CD4-positive, alpha-beta T cell treated with Interleukin-6 at 100 ng/mL for 8 hours (primary cell): ENCODE results near the gene ADARB2.

Experiments
- DNase-seq: peaks from one replicate; pipeline ENCODE4 v3.0.0-alpha.2; 2020; ENCODE audit warnings: mixed read lengths, low spot score

ADARB2 gene

DNA sequence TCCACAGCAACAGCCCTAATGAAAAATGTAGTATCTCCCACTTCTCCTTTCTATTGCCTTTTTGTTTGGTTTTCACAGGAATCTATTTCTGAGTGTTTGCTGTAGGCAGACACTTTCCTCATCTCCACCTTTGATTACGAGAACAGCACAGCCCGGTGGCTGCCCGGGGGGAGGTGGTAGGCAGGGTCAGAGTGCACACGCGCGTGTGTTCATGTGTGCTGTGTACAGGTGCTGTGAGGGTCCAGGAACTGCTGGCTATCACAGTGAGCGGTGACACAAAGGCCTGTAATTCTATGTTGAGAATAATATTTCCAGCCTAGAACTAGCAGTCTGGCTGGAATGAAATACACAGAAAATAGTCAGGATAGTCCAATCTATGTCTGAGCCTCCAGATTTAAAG, 212.8 kb downstream of the ADARB2 start:
- no peak for DNase-seq

DNA sequence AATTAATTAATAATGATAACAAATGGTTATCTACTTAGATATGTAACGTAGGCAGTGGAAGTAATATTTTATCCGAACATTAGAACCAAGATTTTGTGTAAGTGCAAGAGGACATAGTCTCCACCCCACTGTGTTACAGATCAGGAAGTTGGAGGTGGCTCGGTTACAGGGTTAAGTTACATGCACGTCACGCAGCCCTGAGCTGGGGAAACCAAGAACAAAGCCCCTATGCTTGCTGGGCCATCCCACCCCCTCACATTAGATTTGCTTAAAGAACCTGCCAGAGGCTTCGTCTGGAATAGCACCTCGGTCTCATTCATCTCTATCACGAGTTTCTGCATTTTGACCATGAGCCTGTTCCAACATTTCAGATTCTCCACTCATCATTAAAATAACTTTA, 214.1 kb downstream of the ADARB2 start:
- no peak for DNase-seq

DNA sequence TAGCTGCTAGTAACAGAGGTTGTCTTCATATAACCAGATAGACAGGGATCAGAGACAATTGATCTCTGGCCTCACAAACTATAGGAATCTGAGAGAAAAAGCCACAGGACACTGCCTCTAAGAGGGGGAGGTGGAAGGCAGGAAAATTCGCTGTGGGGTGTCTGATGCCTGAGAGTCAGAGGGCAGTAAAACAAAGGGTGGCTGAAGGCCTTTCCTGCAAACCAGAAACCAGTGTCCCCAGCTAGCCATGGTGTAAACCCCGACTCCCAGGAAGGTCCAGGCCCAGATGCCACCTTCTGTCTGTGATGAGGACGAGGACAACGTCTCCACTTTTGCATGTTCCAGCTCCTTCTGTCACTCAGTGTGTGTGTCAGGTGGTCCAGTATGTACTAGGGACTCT, 215.1 kb downstream of the ADARB2 start:
- no peak for DNase-seq

DNA sequence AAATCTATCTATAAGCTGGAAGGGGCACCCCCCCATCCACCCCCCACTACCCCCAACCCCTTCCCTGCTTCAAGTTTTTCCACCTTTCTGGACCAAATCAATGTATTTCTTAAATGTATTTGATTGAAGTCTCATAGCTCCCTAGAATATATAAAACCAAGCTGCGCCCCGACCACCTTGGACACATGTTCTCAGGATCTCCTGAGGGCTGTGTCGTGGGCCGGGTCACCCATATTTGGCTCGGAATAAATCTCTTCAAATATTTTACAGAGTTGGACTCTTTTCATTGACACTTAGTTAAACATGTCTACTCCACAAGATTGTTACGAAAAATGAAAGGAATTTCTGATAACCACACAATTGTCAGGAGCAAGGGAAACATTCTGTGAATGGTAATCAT, 215.6 kb downstream of the ADARB2 start:
- no peak for DNase-seq

DNA sequence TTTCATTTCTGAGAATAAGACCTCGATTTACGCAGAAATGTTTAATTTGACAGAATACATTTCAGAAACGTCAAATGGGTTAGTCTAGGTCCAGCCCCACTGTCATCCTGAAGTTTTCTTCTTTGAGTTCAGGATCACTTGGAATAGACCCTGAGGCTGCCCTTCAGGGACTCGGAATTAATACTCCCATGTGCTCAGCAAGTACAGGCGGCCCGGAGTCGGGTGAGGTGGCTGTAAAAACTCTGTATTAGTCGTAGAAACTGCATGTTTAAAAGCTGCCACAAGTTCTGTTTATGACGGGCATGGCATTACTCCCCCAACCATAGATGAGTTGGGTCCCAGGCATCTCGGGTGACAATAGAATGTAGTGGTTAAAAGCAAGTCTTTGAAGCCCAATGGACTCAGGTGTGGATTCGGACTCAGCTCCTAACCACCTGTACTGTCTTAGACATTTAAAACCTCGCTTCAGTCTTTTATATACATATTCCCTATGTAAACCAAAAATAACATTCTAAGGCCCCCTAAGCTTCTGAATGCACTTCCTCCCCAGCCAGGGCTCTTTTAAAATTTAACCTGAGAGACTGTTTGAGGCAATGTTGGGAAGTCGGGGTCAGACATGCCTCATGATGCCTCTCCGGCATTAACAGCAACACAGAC, 216.3 kb downstream of the ADARB2 start:
- DNase-seq, result no peak

DNA sequence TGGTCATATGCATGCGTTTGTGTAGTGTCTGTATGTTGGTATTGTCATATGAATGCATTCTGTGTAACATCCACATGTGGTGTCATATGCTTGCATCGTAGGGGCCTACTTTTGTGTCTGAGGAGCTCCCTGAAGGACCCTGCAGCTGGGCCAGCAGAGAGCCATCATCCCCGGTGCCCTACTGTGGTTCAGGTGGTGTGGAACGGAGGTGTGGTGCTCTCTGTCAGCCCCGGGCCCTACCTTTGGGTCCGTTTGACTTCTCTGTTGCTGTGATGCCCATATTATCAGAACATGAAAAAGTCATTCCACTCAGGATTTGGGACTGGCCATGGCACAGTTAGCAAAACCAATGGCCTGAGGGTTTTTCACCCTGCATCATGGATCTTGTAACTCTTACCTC, 217.9 kb downstream of the ADARB2 start:
- no peak for DNase-seq

DNA sequence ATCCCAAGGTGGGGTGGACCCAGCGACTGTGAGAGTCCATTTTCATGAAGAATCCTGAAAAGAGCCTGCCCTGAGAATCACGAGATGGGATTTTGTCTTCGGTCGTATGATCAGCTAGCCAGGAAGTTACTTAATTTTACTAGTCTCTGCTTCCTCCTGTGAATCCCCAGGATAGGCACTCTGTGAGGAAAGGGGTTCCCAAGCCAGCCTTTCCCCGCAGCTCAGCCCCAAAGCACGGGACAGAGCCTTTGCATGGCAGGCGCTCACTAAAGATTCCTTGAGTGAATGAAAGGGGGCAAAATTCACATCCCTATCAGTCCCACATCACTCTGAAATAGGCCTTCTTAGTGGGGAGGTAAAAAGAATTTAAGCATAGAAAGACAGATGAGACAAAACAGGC, 219.6 kb downstream of the ADARB2 start:
- no peak for DNase-seq

DNA sequence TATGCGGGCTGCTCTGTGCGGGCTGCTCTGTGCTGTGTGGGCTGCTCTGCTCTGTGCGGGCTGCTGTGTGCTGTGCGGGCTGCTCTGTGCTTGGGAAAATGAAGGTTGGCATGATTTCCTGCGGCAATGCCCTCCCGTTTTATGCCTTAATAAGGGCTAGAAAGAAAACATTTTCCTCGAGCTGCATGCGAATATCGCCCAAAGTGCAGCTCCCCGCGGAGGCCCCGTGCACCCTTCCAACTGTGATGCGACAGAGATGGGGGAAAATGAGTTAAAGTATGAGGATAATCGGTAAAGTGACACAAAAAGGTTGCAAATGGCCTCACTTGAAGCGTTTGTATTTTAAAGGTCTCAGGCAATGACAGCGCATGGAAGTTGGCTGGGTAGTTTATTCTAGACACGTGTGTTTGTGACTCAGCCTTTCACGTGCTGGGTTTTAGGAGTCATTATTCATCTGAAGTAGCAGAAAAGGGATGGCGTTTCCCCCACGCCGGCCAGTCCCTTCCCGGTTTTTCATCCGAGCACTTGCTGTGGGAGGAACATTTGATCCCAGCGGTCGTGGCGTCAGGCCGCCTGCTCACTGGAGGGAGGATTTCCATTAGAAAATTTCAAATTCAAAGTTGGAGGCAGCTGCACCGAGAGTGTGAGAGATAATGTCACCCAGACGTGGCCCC, 220.7 kb downstream of the ADARB2 start:
- DNase-seq, result no peak

DNA sequence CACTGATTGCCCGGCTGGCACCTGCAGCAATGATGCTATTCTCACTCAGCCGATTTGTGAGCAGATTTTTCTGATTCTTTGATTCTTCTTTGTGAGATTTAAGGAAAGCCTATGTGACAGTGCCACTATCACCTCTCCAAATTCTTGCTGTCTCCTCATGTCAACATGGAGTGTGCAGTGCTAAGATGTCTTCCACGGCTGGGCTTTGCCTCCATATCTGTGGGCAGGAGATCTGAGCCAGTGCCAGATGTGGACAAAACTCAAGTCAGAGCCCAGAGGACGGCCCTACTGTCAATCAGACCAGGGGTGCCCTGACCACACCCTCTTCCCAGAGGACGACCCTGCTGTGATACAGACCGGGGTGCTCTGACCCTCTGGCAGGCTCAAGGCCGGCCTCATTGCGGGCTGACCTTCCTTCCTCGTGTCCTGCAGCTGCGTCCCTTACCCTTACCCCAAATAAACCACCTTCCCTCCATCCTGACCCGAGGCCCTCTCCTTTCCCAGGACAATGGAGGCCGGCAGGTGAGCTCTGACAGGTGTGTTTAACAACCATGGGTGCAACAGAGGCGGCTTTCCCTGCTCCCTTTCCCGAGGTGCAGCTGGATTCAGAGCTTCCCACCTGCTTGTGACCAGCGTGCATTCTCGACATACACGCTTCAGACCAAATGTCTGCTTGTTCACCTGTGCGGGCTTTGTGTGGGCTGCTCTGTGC, 221.4 kb downstream of the ADARB2 start:
- no peak for DNase-seq

DNA sequence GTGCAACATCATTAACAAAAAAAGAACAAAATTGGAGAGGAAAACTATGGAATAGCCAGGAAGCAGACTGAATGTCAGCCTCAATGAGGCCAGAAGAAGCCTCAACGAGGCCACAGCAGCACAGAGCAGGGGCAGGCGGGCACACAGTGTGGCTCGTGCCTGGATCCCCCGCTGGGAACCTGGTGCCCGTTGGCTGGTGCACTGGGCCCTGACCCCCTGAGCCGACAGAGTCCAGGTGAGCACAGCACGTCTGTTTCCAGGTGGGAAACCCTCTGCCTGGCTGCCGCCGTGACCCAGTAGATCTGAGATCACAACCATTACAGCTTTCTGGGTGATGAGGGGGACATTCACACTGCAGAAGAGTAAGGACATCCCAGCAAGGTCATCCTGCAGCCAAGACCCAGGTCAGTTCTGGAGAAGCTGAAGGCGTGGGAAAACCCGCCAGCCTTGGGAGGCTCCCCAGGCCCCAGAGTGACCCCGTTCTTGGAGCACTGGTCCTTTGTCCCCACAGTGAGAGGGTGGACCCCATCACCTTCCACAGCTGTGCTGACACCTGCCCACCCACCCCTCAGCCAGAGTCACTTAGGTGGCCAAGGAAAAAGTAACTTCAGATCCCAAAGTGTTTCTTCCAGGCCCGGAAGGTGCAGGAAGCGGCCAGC, 222.1 kb downstream of the ADARB2 start:
- no peak for DNase-seq

DNA sequence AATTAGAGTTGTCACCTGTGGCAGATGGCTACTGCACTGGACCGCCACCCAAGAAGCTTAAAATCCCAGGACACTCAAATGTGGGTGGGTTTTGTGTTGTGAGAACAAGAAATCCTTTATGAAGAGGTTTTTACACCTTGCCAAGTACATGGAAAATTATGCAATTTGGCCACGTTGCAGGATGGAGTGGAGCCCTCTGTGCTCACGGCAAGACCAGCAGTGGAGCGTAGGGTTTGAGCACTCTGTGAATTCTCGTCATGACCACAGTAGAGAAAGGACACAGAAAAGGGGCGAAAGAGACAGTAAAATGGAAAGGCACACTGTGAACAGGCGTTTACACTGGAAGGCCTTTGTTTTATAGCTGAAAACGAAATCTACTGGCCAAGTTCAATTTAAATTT, 222.6 kb downstream of the ADARB2 start:
- DNase-seq, result no peak

DNA sequence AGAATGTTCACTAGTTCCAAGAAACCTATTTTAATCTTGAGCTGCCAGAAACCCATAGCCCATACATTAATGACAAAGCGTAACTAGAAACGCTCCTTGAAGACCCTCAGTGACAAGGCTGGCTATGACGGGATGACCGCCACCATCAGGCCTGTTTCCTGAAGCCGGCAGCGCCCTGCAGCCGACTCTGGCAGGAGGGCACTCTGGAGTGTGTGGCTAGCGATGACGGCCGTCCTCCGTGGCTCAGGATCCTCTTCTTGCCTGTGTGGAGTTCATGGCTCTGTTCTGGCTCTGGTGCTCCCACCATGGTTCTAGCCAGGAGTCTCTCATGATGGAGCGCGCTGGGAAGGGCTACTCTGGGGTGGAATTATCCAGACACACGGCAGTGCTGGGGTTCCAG, 224.1 kb downstream of the ADARB2 start:
- DNase-seq, result no peak

DNA sequence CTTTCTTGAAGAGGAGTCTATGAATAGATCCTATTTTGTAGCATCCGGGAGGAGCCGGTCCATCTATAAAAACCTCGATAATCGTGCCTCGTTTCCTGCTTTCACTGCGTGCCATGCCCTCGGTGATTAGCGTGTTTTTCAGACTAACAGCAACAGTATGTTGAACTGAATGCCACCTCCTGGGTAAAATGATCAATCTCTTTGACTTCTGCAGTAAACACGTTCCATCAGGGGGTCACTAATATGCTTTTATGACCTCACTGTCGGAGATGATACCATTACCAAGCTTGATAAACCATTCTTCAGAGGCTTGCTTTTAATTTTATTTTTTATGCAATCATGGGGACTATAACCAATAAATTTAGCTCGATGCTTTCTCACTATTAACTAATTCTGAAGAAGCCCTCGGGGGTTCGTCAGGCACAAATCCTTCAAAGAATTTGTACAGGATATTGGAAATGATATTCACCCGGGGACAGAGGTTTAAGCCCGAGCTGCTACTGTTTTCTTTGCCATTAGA, 228.3 kb downstream of the ADARB2 start:
- no peak for DNase-seq

DNA sequence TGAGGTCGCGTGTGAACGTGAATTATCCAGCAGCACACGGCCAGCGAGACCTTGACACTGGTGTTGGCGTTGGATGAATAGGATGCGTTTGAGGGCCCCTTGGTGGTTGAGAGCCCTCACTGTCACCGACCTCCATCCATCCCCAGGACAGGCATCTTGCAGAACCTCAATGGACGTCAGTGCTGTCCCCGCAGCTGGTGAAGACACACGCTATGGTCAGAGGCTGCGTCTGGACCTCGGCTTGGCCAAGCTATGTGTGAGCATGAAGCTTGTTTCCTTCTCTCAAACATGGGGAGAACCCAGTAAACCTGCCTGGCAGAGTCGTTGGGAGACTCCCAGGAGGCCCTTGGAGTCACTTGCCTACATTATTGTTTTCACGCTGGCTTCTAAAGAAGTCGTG, 229.2 kb downstream of the ADARB2 start:
- DNase-seq, result no peak

DNA sequence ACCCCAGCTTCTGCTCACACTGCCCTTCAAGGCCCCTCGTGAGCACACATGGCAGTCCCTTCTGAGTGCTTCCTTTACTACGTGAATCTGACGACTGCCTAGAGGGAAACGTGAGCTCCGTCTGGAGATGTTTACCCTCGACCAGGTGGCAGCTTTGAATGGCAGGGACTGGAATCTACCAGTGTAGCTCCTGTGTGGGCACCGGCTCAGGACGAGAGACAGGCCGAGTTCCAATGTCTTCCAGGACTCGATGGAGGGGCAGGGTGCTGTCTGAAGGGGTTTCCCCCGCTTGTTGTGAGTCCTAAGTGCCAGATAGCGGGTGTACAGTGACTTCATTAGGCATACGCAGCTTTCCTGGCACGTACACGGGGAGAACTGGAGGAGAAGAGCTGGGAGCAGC, 229.9 kb downstream of the ADARB2 start:
- DNase-seq, result no peak

DNA sequence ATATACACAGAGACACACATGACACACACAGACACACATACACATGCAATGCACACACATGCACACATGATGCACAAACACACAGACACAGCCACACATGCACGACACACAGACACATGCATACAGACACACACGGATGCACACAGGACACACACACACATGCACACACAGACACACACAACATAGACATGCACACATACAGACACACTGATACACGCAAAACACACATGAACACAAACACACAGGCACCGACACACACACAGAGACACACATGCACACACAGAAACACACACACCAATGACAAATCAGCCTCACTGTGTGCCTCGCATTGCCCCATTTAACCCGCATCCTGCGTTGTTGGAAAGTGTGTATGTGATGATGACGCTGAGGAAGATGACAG, 232.4 kb downstream of the ADARB2 start:
- DNase-seq, result no peak

DNA sequence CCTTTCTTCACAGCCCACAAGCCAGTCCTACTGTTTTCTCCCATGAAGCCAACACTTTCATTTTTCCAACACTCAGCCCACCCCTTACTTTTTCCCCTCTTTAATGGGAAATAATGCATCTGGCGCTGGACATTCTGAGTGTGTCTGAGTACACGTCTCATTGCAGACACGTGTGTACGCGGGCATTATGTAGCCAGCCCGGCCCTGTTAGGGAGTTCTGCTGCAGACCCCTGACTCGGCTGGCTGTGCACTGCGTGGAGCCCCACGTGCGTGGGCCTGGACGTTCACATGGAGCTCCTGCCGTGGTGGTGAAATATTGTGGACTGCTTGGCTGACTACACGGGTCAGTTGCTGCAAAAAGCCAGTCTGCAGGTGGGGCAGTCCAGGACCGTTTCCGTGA, 233.0 kb downstream of the ADARB2 start:
- DNase-seq, result no peak

DNA sequence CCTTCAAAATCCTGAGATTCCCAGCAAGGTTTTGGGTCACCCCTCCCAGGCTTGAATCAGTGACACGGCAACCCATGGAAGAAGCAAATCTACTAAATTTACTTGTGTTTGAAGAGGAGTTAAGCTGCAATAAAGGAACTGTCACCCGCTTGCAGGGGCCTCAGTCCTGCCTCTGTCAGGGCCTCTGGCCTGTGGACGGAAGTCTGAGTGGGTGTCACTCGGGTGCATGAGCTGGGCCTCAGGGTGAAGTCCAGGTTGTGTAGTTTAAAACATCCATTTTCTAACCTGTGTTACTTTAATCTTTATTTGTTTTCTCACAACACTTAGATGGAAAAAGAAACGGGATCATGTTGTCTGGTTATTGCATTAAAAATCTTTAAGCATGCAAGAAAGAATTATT, 234.9 kb downstream of the ADARB2 start:
- no peak for DNase-seq

DNA sequence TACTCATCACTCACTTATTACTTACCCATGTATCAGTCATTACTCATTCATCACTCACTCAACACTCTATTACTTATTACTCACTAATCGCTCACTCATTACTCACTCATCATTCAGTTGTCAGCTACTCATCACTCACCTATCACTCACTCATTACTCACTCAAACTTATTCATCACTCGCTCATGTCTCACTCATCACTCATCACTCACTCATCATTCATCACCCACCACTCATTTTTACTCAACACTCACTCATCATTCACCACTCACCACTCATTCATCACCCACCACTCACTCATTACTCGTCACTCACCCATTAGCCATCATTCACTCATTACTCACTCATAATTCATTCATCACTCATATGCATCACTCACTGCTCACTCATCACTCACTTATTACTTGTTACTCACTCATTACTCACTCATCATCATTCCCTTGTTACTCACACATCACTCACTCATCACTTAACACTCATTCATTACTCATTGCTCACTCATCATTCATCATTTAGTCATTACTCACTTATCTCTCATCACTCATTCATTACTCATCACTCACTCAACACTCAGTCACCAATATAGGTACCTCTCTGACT, 237.9 kb downstream of the ADARB2 start:
- no peak for DNase-seq

DNA sequence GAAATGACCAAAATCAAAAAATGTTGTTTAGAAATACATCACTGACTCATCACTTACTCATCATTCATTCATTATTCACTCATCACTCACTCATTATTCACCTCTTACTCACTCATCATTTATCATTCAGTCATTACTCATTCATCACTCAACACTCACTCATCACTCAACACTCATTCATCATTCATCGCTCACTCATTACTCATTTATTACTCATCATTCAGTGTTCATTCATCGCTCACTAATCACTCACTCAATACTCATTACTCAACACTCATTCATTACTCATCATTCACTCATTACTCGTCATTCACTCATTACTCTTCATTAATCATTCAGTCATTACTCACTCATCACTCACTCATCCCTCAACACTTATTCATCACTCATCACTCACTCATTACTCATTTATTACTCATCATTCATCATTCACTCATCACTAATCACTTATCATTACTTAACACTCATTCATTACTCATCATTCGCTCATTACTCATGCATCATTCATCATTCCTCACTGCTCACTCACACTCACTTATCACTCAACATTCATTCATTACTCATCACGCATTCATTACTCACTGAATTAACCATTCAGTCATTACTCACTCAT, 238.5 kb downstream of the ADARB2 start:
- no peak for DNase-seq

DNA sequence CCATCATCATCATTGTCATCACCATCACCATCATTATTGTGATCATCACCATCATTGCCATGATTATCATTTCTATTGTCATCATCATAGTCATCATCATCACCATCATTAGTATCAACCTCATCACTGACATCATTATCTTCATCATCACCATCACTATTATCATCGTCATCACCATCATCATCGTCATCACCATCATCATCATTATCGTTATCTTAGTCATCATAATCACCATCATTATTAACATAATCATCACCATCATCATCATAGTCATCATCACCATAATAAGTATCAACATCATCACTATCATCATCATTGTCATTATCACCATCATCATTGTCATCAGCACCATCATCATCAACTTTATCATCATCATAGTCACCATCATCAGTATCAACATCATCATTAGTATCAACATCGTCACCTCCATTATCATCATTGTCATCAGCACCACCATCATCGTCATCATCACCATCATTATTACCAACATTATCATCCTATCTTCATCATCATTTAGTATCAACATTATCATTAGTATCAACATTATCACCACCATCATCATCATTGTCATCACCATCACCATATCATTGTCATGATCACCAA, 241.3 kb downstream of the ADARB2 start:
- no peak for DNase-seq

DNA sequence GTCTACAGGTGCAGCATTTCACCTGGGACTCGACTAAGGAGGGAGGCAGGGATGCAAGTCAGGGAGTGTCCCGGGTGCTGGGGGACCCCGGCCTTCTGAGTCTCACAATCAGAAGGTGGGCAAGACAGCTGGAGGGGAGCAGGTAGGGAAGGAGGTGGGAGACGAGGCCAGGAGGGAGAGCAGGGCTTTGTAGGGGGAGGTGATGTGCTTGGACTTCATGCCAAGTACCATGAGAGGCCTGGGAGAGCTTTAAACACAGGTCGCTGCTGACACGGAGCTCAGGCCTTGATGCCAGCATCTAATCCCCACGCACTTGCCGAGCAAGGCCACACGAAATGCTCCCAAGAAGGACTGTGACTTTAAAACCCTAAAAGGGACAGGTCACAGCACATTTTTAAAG, 244.7 kb downstream of the ADARB2 start:
- no peak for DNase-seq
